Subcutaneous adipose tissue (tissue), 4 donors: Measurements from ENCODE around the gene AMY2B. TPM values are rescaled to one million over a fixed set of nuclear protein-coding genes. Genes with fewer than 3 reads are reported as not detected.

Source experiments
- CTCF ChIP-seq: fragments of 450-650 bp; IDR thresholded peaks from one replicate; pipeline ENCODE4 v1.5.1; 2016; ENCODE audit warnings: low read depth, mild to moderate bottlenecking, control low read depth, antibody characterized with exemption, moderate library complexity
- total RNA-seq, 4 donors: library from RNA; depleted of rRNA; stranded (reverse); fragments of >200 nt; gene quantifications; one replicate each; pipeline ENCODE4 v1.1.0, GENCODE V29; 2016

AMY2B gene
- total RNA-seq, 4 donors from 2014 or later, result 47.1 to 66.3 (median 53.3) TPM

- TF ChIP-seq CTCF, result no peak
These were observed 30.0 kb upstream of the AMY2B start for GRCh38 chr1:103541431-103541830.

GRCh38 chr1:103546496-103546895, 24.9 kb upstream of the AMY2B start:
- TF ChIP-seq CTCF, result no peak

GRCh38 chr1:103547840-103548239, 23.5 kb upstream of the AMY2B start:
- TF ChIP-seq CTCF, result no peak

GRCh38 chr1:103560427-103560826, 11.0 kb upstream of the AMY2B start:
- no peak for TF ChIP-seq CTCF

GRCh38 chr1:103561643-103562395, 9.6 kb upstream of the AMY2B start:
- no peak for TF ChIP-seq CTCF

- TF ChIP-seq CTCF, result no peak
These were observed 8.3 kb upstream of the AMY2B start for GRCh38 chr1:103563056-103563455.

- TF ChIP-seq CTCF, result no peak
These were observed 1.9 kb upstream of the AMY2B start for GRCh38 chr1:103569493-103569892.
